GM15510 (cell line): ENCODE measurements around the gene TEDC1.

Experiments used
- POLR2A ChIP-seq: IDR thresholded peaks from 3 replicates; pipeline ENCODE4 v1.6.1; 2011; ENCODE audit warnings: borderline replicate concordance; ENCODE audit not compliant: insufficient read length; ENCODE audit errors: extremely low read depth

Gene TEDC1

GRCh38 chr14:105452963-105453362 is 38.1 kb upstream of the TEDC1 start:
- TF ChIP-seq POLR2A = no peak

GRCh38 chr14:105453847-105454246 is 37.2 kb upstream of the TEDC1 start:
- no peak for TF ChIP-seq POLR2A

DNA sequence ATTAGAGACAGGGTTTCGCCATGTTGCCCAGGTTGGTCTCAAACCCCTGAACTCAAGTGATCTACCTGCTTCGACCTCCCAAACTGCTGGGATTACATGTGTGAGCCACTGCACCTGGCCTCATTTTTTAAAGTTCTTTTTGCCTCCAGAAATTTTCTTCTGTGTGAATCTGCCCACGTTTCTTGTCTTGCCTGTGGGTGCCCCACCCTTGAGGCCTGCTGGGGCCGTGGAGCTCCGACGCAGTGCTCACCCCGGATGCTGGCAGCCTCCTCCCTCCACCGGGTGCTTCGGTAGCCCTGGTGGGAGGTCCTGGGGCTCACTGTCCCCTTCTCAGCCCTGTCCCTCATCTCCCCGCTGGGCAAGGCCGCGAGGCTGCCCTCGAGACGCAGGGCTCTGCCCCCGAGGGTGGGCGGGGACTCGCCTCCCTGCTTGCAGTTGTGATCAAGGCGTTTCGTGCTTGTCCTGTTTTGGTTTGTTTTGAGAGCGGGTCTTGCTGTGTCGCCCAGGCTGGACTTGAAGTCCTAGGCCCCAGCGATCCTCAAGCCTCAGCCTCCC is 35.9 kb upstream of the TEDC1 start:
- TF ChIP-seq POLR2A = no peak

GRCh38 chr14:105455766-105456660 is 35.0 kb upstream of the TEDC1 start:
- TF ChIP-seq POLR2A = no peak

DNA sequence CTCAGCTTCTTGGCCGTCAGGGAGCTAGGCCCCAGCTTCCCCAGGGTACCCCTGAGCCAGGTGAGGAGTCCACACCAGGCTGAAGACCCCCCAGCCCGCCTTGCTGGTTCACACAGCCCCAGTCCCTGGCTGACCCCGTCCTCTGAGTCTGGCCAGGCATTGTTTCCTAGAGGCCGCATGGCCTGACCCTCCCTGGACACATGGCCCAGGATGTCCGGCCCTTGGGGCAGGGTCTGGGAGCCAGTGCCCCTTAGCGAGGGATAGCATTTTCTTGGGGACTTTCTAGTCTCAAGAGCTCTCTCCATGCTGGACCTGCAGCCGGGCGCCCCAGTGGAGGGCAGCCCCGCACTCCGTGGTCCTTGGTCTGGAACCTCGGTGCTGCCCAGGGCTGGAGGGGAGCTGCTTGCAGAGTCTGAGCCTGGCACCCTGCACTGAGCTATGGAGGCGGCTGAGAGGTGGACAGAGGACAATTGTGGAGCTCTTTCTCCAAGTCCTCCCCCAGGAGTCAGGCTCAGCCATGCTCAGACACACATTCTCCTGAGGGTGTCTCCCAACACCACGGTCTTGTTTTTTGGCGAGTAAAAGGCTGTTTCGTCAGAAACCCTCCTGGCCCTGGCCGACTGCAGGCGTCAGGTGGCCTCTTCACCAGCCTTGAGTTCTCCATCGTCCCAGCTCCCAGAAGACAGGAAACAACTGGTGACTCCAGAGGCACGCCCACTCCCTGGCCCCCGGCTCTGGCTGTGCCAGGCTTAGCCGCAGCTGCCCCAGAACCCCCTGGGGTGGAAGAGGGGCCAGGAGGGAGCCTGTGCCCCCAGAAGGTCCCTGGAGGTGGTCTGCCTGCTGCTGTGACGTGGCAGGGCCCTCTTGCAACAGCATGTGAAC is 34.1 kb upstream of the TEDC1 start:
- TF ChIP-seq POLR2A = no peak

GRCh38 chr14:105458010-105458409 is 33.0 kb upstream of the TEDC1 start:
- TF ChIP-seq POLR2A = no peak

GRCh38 chr14:105458571-105458970 is 32.5 kb upstream of the TEDC1 start:
- TF ChIP-seq POLR2A = no peak

DNA sequence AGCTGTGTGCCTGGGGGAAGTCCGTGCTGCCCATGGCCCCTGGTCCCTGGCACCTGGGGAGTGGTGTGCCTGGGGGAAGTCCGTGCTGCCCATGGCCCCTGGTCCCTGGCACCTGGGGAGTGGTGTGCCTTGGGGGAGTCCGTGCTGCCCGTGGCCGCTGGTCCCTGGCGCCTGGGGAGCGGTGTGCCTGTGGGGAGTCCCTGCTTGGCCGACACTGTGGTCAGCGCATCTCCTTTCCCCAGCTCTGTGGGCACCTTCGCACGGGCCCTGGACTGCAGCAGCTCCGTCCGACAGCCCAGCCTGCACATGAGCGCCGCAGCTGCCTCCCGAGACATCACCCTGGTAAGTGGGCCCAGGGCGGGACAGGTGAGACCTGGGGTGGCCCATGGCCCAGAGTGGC is 30.9 kb upstream of the TEDC1 start:
- no peak for TF ChIP-seq POLR2A

- no peak for TF ChIP-seq POLR2A
Measured at GRCh38 chr14:105460616-105461015, 30.4 kb upstream of the TEDC1 start.

DNA sequence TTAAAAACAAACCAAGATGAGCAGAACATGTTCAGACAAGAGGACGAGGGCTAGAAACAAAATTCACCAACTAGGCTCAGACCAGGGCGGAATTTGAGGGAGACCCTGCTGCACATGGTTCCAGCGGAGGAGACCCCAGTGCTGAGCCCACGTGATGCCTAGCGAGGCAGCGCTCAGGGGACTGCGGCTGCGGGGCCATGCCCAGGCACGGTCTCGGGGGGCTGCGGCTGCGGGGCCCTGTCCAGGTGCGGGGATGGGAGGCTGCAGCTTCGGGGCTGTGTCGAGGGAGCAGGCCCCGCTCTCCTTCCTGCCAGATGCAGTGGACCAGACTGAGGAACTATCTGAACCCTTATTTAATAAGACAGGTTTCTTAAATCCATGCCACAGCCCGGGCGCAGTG is 29.1 kb upstream of the TEDC1 start:
- no peak for TF ChIP-seq POLR2A

DNA sequence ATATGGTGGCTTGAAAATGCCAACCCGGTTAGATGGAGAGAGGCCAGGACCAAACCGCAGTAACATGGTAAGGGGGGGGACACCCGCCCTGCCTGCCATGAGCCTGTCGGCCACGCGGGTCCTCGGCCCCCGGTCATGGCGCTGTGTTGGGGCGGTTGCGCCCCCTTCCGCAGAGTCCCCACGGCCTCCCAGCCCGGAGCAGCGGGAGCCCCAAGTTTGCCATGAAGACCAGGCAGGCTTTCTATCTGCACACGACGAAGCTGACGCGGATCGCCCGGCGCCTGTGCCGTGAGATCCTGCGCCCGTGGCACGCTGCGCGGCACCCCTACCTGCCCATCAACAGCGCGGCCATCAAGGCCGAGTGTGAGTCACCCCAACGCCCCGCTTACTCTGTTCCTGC is 26.5 kb upstream of the TEDC1 start:
- no peak for TF ChIP-seq POLR2A

DNA sequence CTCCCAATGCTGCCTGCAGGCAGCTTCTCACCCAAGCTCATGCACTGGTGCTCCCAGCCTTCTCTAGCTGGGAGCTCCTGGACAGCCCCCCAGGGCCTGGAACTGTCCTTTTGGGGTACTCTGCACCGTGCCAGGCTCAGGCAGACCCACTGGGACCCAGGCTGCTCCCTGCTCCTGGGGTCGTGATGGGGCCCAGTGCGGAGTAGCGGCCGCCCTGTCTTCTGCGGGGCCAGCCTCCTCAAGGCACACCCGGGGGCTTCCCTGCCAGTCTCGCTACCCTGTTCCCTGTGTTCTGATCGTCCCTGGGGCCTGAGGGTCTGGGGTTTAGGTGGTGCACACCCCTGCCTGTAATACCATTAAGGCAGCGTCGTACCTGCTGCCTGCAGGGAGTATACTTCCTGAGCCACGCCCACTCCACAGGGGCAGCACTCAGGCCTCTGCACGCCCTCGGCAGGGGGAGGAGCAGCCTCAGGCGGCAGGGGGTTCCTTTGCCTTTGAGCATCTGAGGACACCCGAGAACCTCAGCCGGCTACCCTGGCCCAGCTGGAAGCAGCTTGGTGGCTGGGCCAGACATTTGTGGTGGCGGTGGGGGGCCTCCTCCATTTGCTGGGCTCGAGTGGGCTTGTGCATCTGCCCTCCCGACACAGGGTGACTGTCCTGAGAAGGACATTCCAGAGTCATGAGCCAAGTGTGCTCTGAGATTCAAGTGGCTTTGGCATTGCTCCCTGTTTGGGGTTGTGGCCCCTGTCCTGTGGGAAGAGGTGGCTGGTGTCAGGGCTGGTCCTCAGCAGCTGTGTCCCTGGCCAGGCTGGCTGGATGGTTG is 25.6 kb upstream of the TEDC1 start:
- no peak for TF ChIP-seq POLR2A

- no peak for TF ChIP-seq POLR2A
Measured at GRCh38 chr14:105466531-105467248, 24.4 kb upstream of the TEDC1 start.

DNA sequence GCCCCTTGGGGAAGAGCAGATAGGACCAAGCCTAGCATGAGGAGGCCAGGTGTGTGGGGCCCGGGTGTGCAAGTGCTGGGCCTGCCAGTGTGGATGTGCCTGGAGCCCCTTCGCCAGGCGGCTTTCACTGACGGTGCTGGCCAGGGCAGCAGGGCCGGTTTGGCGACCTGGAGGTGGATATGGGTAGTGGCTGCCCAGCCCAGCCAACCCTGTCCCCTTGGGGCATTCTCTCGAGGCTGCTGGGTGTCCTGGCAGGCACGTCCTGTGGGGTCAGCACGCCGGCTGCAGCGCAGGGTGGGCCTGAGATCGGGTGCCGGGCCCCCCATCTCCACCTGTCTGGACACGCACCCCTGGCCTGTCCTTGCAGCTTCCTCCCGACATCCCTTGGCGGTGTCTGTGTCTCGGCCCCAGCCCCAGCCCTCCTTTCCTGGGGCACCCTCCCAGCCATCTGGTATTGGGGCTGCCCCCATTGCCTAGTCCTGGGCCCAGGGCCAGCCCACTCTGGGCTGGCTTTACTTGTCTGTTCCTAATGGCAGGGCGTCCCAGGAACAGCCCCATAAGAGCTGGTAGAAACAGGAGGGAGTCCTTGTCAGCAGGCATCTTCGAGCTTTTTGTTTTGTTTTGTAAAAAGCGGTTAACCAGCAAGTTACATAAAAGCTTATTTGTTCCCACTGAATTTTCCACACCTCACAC is 23.7 kb upstream of the TEDC1 start:
- no peak for TF ChIP-seq POLR2A

DNA sequence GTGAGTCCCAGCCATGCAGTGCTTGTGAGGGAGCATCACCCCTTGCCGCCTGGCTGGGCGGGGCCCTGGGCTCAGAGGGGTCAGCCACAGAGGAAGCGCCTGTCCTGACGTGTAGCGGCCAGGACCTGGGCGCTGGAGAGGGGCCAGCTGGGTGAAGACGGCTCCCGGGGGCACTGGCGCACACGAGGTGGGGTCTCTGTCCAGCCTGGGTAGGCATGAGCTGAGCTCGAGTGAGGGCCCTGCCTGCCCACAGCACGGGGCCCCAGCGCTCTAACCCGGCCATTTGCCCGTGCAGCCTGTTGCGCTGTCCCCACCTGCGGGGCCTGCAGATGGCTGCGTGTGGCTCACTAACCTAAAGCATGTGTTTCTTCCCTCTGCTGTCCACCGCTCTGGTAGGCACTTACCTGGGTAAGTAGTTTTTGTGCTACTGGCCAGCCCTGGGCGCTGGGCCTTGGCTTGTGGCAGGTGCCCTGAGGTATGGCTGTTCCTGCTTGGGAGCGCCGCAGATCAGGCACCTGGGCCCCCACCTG is 23.0 kb upstream of the TEDC1 start:
- no peak for TF ChIP-seq POLR2A
